ENCODE measurements around the gene ELOVL1.

Gene ELOVL1

GRCh38 chr1:43340559-43340958 lies 27.3 kb downstream of the ELOVL1 start:
- H3K4me3 ChIP-seq (ENCODE audit: low read depth, low read length) = no peak overlapping the region
- TF ChIP-seq CTCF (IDR thresholded peaks at IDR 0.05; ENCODE audit: borderline replicate concordance, insufficient read depth, low read depth, low read length) = no peak

- no peak overlapping the region for H3K4me3 ChIP-seq (ENCODE audit: low read depth, low read length)
- TF ChIP-seq CTCF (IDR thresholded peaks at IDR 0.05; ENCODE audit: borderline replicate concordance, insufficient read depth, low read depth, low read length) = no peak
Observed at GRCh38 chr1:43339584-43340232, 28.1 kb downstream of the ELOVL1 start.

- no peak for TF ChIP-seq CTCF (IDR thresholded peaks at IDR 0.05; ENCODE audit: borderline replicate concordance, insufficient read depth, low read depth, low read length)
Observed at GRCh38 chr1:43338001-43338400, 29.8 kb downstream of the ELOVL1 start.

GRCh38 chr1:43337588-43337987 lies 30.2 kb downstream of the ELOVL1 start, which contains the start of gene MPL:
Gene MPL (plus strand): TSS chr1:43337818. CDS start chr1:43337849, 31 bp downstream.
- TF ChIP-seq CTCF (IDR thresholded peaks at IDR 0.05; ENCODE audit: borderline replicate concordance, insufficient read depth, low read depth, low read length) = no peak
- H3K4me3 ChIP-seq (ENCODE audit: low read depth, low read length) = no peak within 1 kb of the TSS

More at GRCh38 chr1:43338001-43338400, 29.8 kb downstream of the ELOVL1 start:
- no peak overlapping the region for H3K4me3 ChIP-seq (ENCODE audit: low read depth, low read length)

GRCh38 chr1:43334453-43335205 lies 33.2 kb downstream of the ELOVL1 start:
- TF ChIP-seq CTCF (IDR thresholded peaks at IDR 0.05; ENCODE audit: borderline replicate concordance, insufficient read depth, low read depth, low read length) = no peak
- no peak overlapping the region for H3K4me3 ChIP-seq (ENCODE audit: low read depth, low read length)

GRCh38 chr1:43331688-43332087 lies 36.1 kb downstream of the ELOVL1 start:
- no peak for TF ChIP-seq CTCF (IDR thresholded peaks at IDR 0.05; ENCODE audit: borderline replicate concordance, insufficient read depth, low read depth, low read length)
- H3K4me3 ChIP-seq (ENCODE audit: low read depth, low read length) = no peak overlapping the region
